ENCODE results near the gene BACH2. TPM values are rescaled to one million over a fixed set of nuclear protein-coding genes. Genes with fewer than 3 reads are reported as not detected.

BACH2 gene
- total and polyA plus RNA-seq, 2 donors = 0.90 to 7.5 TPM

GRCh38 chr6:90294989-90295853 lies 1.4 kb downstream of the BACH2 start:
- peak overlapping the region; percentile 89 for H3K4me3 ChIP-seq (ENCODE audit: low read depth, low read length)
- H3K27ac ChIP-seq (ENCODE audit: low read depth) = no peak overlapping the region
- H3K4me1 ChIP-seq (ENCODE audit: insufficient read depth) = no peaks in the 10 kb centered on the region
- DNase-seq (ENCODE audit: extremely low spot score) = no peak
- H3K36me3 ChIP-seq (ENCODE audit: insufficient read depth) = no peaks in the 10 kb centered on the region
- 1% methylated on average over 79 of the region's 79 CpGs for WGBS

GRCh38 chr6:90294614-90294988 lies 2.0 kb downstream of the BACH2 start:
- no peak for DNase-seq (ENCODE audit: extremely low spot score)
- H3K4me3 ChIP-seq (ENCODE audit: low read depth, low read length) = peak overlapping the region; percentile 89
- 54% methylated on average over 15 of the region's 15 CpGs for WGBS
- H3K36me3 ChIP-seq (ENCODE audit: insufficient read depth) = no peaks in the 10 kb centered on the region
- H3K27ac ChIP-seq (ENCODE audit: low read depth) = no peak overlapping the region
- H3K4me1 ChIP-seq (ENCODE audit: insufficient read depth) = no peaks in the 10 kb centered on the region

GRCh38 chr6:90294008-90294511 lies 2.6 kb downstream of the BACH2 start:
- Histone ChIP-seq H3K4me3 (ENCODE audit: low read depth, low read length) (no peak overlapping the region), H3K36me3 (ENCODE audit: insufficient read depth) (no peaks in the 10 kb centered on the region), H3K27ac (ENCODE audit: low read depth) (no peak overlapping the region), H3K4me1 (ENCODE audit: insufficient read depth) (no peaks in the 10 kb centered on the region)
- no peak for DNase-seq (ENCODE audit: extremely low spot score)
- 96% methylated on average over 5 of the region's 5 CpGs for WGBS

GRCh38 chr6:90293319-90293953 lies 3.2 kb downstream of the BACH2 start:
- no peak for DNase-seq (ENCODE audit: extremely low spot score)
- Histone ChIP-seq H3K27ac (ENCODE audit: low read depth) (no peak overlapping the region), H3K4me3 (ENCODE audit: low read depth, low read length) (no peak overlapping the region), H3K4me1 (ENCODE audit: insufficient read depth) (no peaks in the 10 kb centered on the region), H3K36me3 (ENCODE audit: insufficient read depth) (no peaks in the 10 kb centered on the region)
- WGBS = 96% methylated on average over 3 of the region's 3 CpGs

- Histone ChIP-seq H3K27ac (ENCODE audit: low read depth) (no peak overlapping the region), H3K4me3 (ENCODE audit: low read depth, low read length) (no peak overlapping the region), H3K36me3 (ENCODE audit: insufficient read depth) (no peaks in the 10 kb centered on the region), H3K4me1 (ENCODE audit: insufficient read depth) (no peaks in the 10 kb centered on the region)
- DNase-seq (ENCODE audit: extremely low spot score) = no peak
- 90% methylated on average over 4 of the region's 4 CpGs for WGBS
Measured at GRCh38 chr6:90291565-90291964, 5.1 kb downstream of the BACH2 start.

- DNase-seq (ENCODE audit: extremely low spot score) = no peak
- H3K36me3 ChIP-seq (ENCODE audit: insufficient read depth) = no peaks in the 10 kb centered on the region
- no peak overlapping the region for H3K27ac ChIP-seq (ENCODE audit: low read depth)
- H3K4me1 ChIP-seq (ENCODE audit: insufficient read depth) = no peaks in the 10 kb centered on the region
- 88% methylated on average over 5 of the region's 5 CpGs for WGBS
- H3K4me3 ChIP-seq (ENCODE audit: low read depth, low read length) = no peak overlapping the region
Measured at GRCh38 chr6:90290811-90291420, 5.7 kb downstream of the BACH2 start.

- Histone ChIP-seq H3K4me3 (ENCODE audit: low read depth, low read length) (no peak overlapping the region), H3K27ac (ENCODE audit: low read depth) (no peak overlapping the region), H3K4me1 (ENCODE audit: insufficient read depth) (no peaks in the 10 kb centered on the region), H3K36me3 (ENCODE audit: insufficient read depth) (no peaks in the 10 kb centered on the region)
- no peak for DNase-seq (ENCODE audit: extremely low spot score)
- WGBS = 96% methylated on average over 1 of the region's 1 CpG
Measured at GRCh38 chr6:90289902-90290301, 6.7 kb downstream of the BACH2 start.

GRCh38 chr6:90288404-90288803 lies 8.2 kb downstream of the BACH2 start:
- no peak overlapping the region for H3K27ac ChIP-seq (ENCODE audit: low read depth)
- 69% methylated on average over 1 of the region's 1 CpG for WGBS
- no peaks in the 10 kb centered on the region for H3K4me1 ChIP-seq (ENCODE audit: insufficient read depth)
- no peak for DNase-seq (ENCODE audit: extremely low spot score)
- no peak overlapping the region for H3K4me3 ChIP-seq (ENCODE audit: low read depth, low read length)
- no peaks in the 10 kb centered on the region for H3K36me3 ChIP-seq (ENCODE audit: insufficient read depth)

- no peak overlapping the region for H3K27ac ChIP-seq (ENCODE audit: low read depth)
- H3K4me1 ChIP-seq (ENCODE audit: insufficient read depth) = no peaks in the 10 kb centered on the region
- DNase-seq (ENCODE audit: extremely low spot score) = no peak
- no peak overlapping the region for H3K4me3 ChIP-seq (ENCODE audit: low read depth, low read length)
- 92% methylated on average over 4 of the region's 4 CpGs for WGBS
- H3K36me3 ChIP-seq (ENCODE audit: insufficient read depth) = no peaks in the 10 kb centered on the region
Measured at GRCh38 chr6:90286884-90287488, 9.7 kb downstream of the BACH2 start.

GRCh38 chr6:90285611-90286381 lies 10.8 kb downstream of the BACH2 start:
- DNase-seq (ENCODE audit: extremely low spot score) = no peak
- Histone ChIP-seq H3K4me3 (ENCODE audit: low read depth, low read length) (no peak overlapping the region), H3K27ac (ENCODE audit: low read depth) (no peak overlapping the region)

GRCh38 chr6:90285042-90285481 lies 11.6 kb downstream of the BACH2 start:
- no peak for DNase-seq (ENCODE audit: extremely low spot score)
- no peak overlapping the region for H3K27ac ChIP-seq (ENCODE audit: low read depth)
- H3K36me3 ChIP-seq (ENCODE audit: insufficient read depth) = no peaks in the 10 kb centered on the region
- peak overlapping the region; percentile 1 for H3K4me3 ChIP-seq (ENCODE audit: low read depth, low read length)
- 47% methylated on average over 4 of the region's 4 CpGs for WGBS
- H3K4me1 ChIP-seq (ENCODE audit: insufficient read depth) = no peaks in the 10 kb centered on the region

More at GRCh38 chr6:90285611-90286381, 10.8 kb downstream of the BACH2 start:
- H3K36me3 ChIP-seq (ENCODE audit: insufficient read depth) = no peaks in the 10 kb centered on the region
- H3K4me1 ChIP-seq (ENCODE audit: insufficient read depth) = no peaks in the 10 kb centered on the region
- WGBS = 27% methylated on average over 9 of the region's 9 CpGs

- DNase-seq (ENCODE audit: extremely low spot score) = no peak
- H3K4me3 ChIP-seq (ENCODE audit: low read depth, low read length) = peak overlapping the region; percentile 1
- no peaks in the 10 kb centered on the region for H3K4me1 ChIP-seq (ENCODE audit: insufficient read depth)
- no peaks in the 10 kb centered on the region for H3K36me3 ChIP-seq (ENCODE audit: insufficient read depth)
- 43% methylated on average over 11 of the region's 11 CpGs for WGBS
- no peak overlapping the region for H3K27ac ChIP-seq (ENCODE audit: low read depth)
Measured at GRCh38 chr6:90284236-90285041, 12.2 kb downstream of the BACH2 start.
